K562 (cell line): ENCODE results near the gene UBXN2A. TPM values are rescaled to one million over a fixed set of nuclear protein-coding genes. Genes with fewer than 3 reads are reported as not detected.

Source experiments
- COPS2 ChIP-seq: fragments of 450-650 bp; conservative IDR thresholded peaks from 2 replicates; pipeline ENCODE4 v1.6.1; 2016; ENCODE audit warnings: mild to moderate bottlenecking, moderate library complexity
- KLF6 ChIP-seq: fragments of 250-450 bp; sonication (Bioruptor Pico); IDR thresholded peaks from 2 replicates; pipeline ENCODE4 v1.4.0; 2020; ENCODE audit warnings: mild to moderate bottlenecking, moderate library complexity, borderline replicate concordance
- RBM22 ChIP-seq: fragments of 200-400 bp; formaldehyde crosslinking; IDR thresholded peaks from 2 replicates; pipeline ENCODE4 v1.6.1; 2018; ENCODE audit warnings: low read length, low read depth; ENCODE audit not compliant: poor library complexity, severe bottlenecking
- TCF3 ChIP-seq: sonication (generic); formaldehyde crosslinking; IDR thresholded peaks from 2 replicates; pipeline ENCODE4 v1.4.0; 2020; ENCODE audit warnings: mild to moderate bottlenecking, missing genetic modification reagents
- TOE1 ChIP-seq, 2 experiments: fragments of 450-650 bp in 1 of 2; sonication (generic) in 1 of 2; formaldehyde crosslinking in 1 of 2; IDR thresholded peaks; 2 replicates each; pipeline versions ENCODE4 v1.7.1 to v1.8.0; 2016 to 2022; ENCODE audit warnings: borderline replicate concordance in 2 of 2, mild to moderate bottlenecking in 2 of 2, antibody characterized with exemption in 1 of 2, inconsistent platforms in 1 of 2, low read depth in 1 of 2, missing genetic modification reagents in 1 of 2, moderate library complexity in 1 of 2
- ZNF133 ChIP-seq: fragments of 250-450 bp; sonication (Bioruptor Pico); IDR thresholded peaks from 2 replicates; pipeline ENCODE4 v1.4.0; 2020; ENCODE audit warnings: mild to moderate bottlenecking
- polyA plus RNA-seq, 8 experiments: library from polyadenylated mRNA; depleted of rRNA in 4 of 8; stranded (reverse) in 5 of 8; unstranded in 3 of 8; fragments of >200 nt; fragmentation: Nextera tagmentation in 2 of 8; fragmentation: Illumina TruSeq in 1 of 8; extraction: Ambion mirVana in 2 of 8; extraction: Trizol in 1 of 8; gene quantifications; 2 replicates each; pipeline versions ENCODE4 v1.2.1 to v1.2.3, GENCODE V29; 2011 to 2014; ENCODE audit warnings: inconsistent platforms in 1 of 8, missing spikeins in 1 of 8
- small RNA-seq: library from RNA; depleted of rRNA; stranded (forward); fragments of <200 nt; gene quantifications from one replicate; pipeline ENCODE3, GENCODE V24; 2014
- total RNA-seq, 7 experiments: library from RNA; depleted of rRNA in 6 of 7; stranded (reverse); fragments of >200 nt in 6 of 7; fragmentation: Illumina TruSeq in 2 of 7; extraction: Trizol in 2 of 7; gene quantifications; 2 replicates each; pipeline versions ENCODE4 v1.2.1 to v1.2.3, GENCODE V29; 2011 to 2021; ENCODE audit warnings: low replicate concordance in 1 of 7

The UBXN2A gene
- total and polyA plus RNA-seq, 9 of the 15 experiments (the other 6 are each of a cell fraction or from before 2014, with no cell fraction given) = 3.4 to 25.6 (median 16.0) TPM

- TF ChIP-seq RBM22 (no peak), COPS2 (no peak), TOE1 (IDR thresholded peaks at IDR 0.05; ENCODE audit: borderline replicate concordance) (no peak), TOE1 (CRISPR knock-in tag; IDR thresholded peaks at IDR 0.05; ENCODE audit: borderline replicate concordance, low read depth) (no peak), TCF3 (CRISPR knock-in tag) (no peak), ZNF133 (no peak), KLF6 (CRISPR knock-in tag) (no peak)
Measured at GRCh38 chr2:24052951-24053350, 112.7 kb downstream of the UBXN2A start (continued).

Small RNA genes within 50 kb of the gene (small RNA-seq; reads per million reads assigned to genes)
- gene RN7SL610P (not detected), gene RNU6-370P (not detected)

Other genes with a start within 250 kb of the UBXN2A start
Only the 7 nearest of the 9 such genes appear.
- 10.8 and 11.4 TPM in 2 replicates for gene ATAD2B, start 13.3 kb upstream of the UBXN2A start, total RNA-seq (2014; rRNA removed)
- 21.6 and 22.4 TPM in 2 replicates for gene ATAD2B, start 13.3 kb upstream of the UBXN2A start, total RNA-seq (2014; rRNA removed; fragmentation: Illumina TruSeq; extraction: Trizol)
- 20.6 and 21.6 TPM in 2 replicates for gene ATAD2B, start 13.3 kb upstream of the UBXN2A start, total RNA-seq (2015; rRNA removed; fragmentation: Illumina TruSeq; extraction: Trizol)
- 18.5 and 18.8 TPM in 2 replicates for gene ATAD2B, start 13.3 kb upstream of the UBXN2A start, total RNA-seq (2021)
- gene ATAD2B, start 13.3 kb upstream of the UBXN2A start, polyA plus RNA-seq (2011; rRNA removed) = 11.0 and 11.7 TPM in 2 replicates
- 8.9 and 10.9 TPM in 2 replicates for gene ATAD2B, start 13.3 kb upstream of the UBXN2A start, polyA plus RNA-seq (2014; fragmentation: Illumina TruSeq; extraction: Trizol)
- gene ATAD2B, start 13.3 kb upstream of the UBXN2A start, polyA plus RNA-seq (2014; fragmentation: Nextera tagmentation; extraction: Ambion mirVana) = 1 to 10 TPM; 3.2 to 4.0 TPM
- gene ATAD2B, start 13.3 kb upstream of the UBXN2A start, polyA plus RNA-seq (2014; rRNA removed) = 6.4 and 7.7 TPM in 2 replicates
- gene MFSD2B, start 69.6 kb downstream of the UBXN2A start, total RNA-seq (2014; rRNA removed) = 5.5 and 9.1 TPM in 2 replicates
- gene MFSD2B, start 69.6 kb downstream of the UBXN2A start, total RNA-seq (2014; rRNA removed; fragmentation: Illumina TruSeq; extraction: Trizol) = 5.2 and 6.8 TPM in 2 replicates
- 7.2 and 8.0 TPM in 2 replicates for gene MFSD2B, start 69.6 kb downstream of the UBXN2A start, total RNA-seq (2015; rRNA removed; fragmentation: Illumina TruSeq; extraction: Trizol)
- 10.4 and 10.9 TPM in 2 replicates for gene MFSD2B, start 69.6 kb downstream of the UBXN2A start, total RNA-seq (2021)
- 6.8 and 8.0 TPM in 2 replicates for gene MFSD2B, start 69.6 kb downstream of the UBXN2A start, polyA plus RNA-seq (2011; rRNA removed)
- 10.5 and 10.7 TPM in 2 replicates for gene MFSD2B, start 69.6 kb downstream of the UBXN2A start, polyA plus RNA-seq (2014; fragmentation: Illumina TruSeq; extraction: Trizol)
- gene MFSD2B, start 69.6 kb downstream of the UBXN2A start, polyA plus RNA-seq (2014; fragmentation: Nextera tagmentation; extraction: Ambion mirVana) = 1 to 10 TPM; 2.6 to 3.6 TPM
- 8.4 and 9.9 TPM in 2 replicates for gene MFSD2B, start 69.6 kb downstream of the UBXN2A start, polyA plus RNA-seq (2014; rRNA removed)
- gene WDCP, start 106.9 kb downstream of the UBXN2A start, total RNA-seq (2014; rRNA removed) = 10.1 and 13.2 TPM in 2 replicates
- gene WDCP, start 106.9 kb downstream of the UBXN2A start, total RNA-seq (2014; rRNA removed; fragmentation: Illumina TruSeq; extraction: Trizol) = 21.8 and 23.0 TPM in 2 replicates
- gene WDCP, start 106.9 kb downstream of the UBXN2A start, total RNA-seq (2015; rRNA removed; fragmentation: Illumina TruSeq; extraction: Trizol) = 20.0 and 20.8 TPM in 2 replicates
- 30.4 and 31.0 TPM in 2 replicates for gene WDCP, start 106.9 kb downstream of the UBXN2A start, total RNA-seq (2021)
- 36.2 and 41.4 TPM in 2 replicates for gene WDCP, start 106.9 kb downstream of the UBXN2A start, polyA plus RNA-seq (2011; rRNA removed)
- gene WDCP, start 106.9 kb downstream of the UBXN2A start, polyA plus RNA-seq (2014; fragmentation: Illumina TruSeq; extraction: Trizol) = 18.9 and 24.9 TPM in 2 replicates
- 10 to 100 TPM; 11.9 to 25.1 TPM for gene WDCP, start 106.9 kb downstream of the UBXN2A start, polyA plus RNA-seq (2014; fragmentation: Nextera tagmentation; extraction: Ambion mirVana)
- gene WDCP, start 106.9 kb downstream of the UBXN2A start, polyA plus RNA-seq (2014; rRNA removed) = 14.2 and 16.2 TPM in 2 replicates
- gene FKBP1B, start 109.3 kb downstream of the UBXN2A start, total RNA-seq (2014; rRNA removed) = 1.6 and 2.0 TPM in 2 replicates
- gene FKBP1B, start 109.3 kb downstream of the UBXN2A start, total RNA-seq (2014; rRNA removed; fragmentation: Illumina TruSeq; extraction: Trizol) = 2.4 and 2.8 TPM in 2 replicates
- 1.3 and 1.6 TPM in 2 replicates for gene FKBP1B, start 109.3 kb downstream of the UBXN2A start, total RNA-seq (2015; rRNA removed; fragmentation: Illumina TruSeq; extraction: Trizol)
- 1.6 and 2.4 TPM in 2 replicates for gene FKBP1B, start 109.3 kb downstream of the UBXN2A start, total RNA-seq (2021)
- gene FKBP1B, start 109.3 kb downstream of the UBXN2A start, polyA plus RNA-seq (2011; rRNA removed) = 9.4 and 14.1 TPM in 2 replicates
- gene FKBP1B, start 109.3 kb downstream of the UBXN2A start, polyA plus RNA-seq (2014; fragmentation: Illumina TruSeq; extraction: Trizol) = 2.8 and 2.9 TPM in 2 replicates
- gene FKBP1B, start 109.3 kb downstream of the UBXN2A start, polyA plus RNA-seq (2014; fragmentation: Nextera tagmentation; extraction: Ambion mirVana) = 1 to 10 TPM in 1 of 2 experiments, under 1 TPM in 1; 0.58 to 1.2 TPM
- gene FKBP1B, start 109.3 kb downstream of the UBXN2A start, polyA plus RNA-seq (2014; rRNA removed) = 2.3 and 3.7 TPM in 2 replicates
- gene SF3B6, start 135.9 kb downstream of the UBXN2A start, total RNA-seq (2014; rRNA removed) = 170 and 188 TPM in 2 replicates
- 290 and 295 TPM in 2 replicates for gene SF3B6, start 135.9 kb downstream of the UBXN2A start, total RNA-seq (2014; rRNA removed; fragmentation: Illumina TruSeq; extraction: Trizol)
- 257 and 279 TPM in 2 replicates for gene SF3B6, start 135.9 kb downstream of the UBXN2A start, total RNA-seq (2015; rRNA removed; fragmentation: Illumina TruSeq; extraction: Trizol)
- 146 and 167 TPM in 2 replicates for gene SF3B6, start 135.9 kb downstream of the UBXN2A start, total RNA-seq (2021)
- 341 and 473 TPM in 2 replicates for gene SF3B6, start 135.9 kb downstream of the UBXN2A start, polyA plus RNA-seq (2011; rRNA removed)
- 255 and 293 TPM in 2 replicates for gene SF3B6, start 135.9 kb downstream of the UBXN2A start, polyA plus RNA-seq (2014; fragmentation: Illumina TruSeq; extraction: Trizol)
- gene SF3B6, start 135.9 kb downstream of the UBXN2A start, polyA plus RNA-seq (2014; fragmentation: Nextera tagmentation; extraction: Ambion mirVana) = 100 to 1,000 TPM; 535 to 591 TPM
- gene SF3B6, start 135.9 kb downstream of the UBXN2A start, polyA plus RNA-seq (2014; rRNA removed) = 378 and 407 TPM in 2 replicates
- 7.8 and 8.1 TPM in 2 replicates for gene TP53I3, start 144.4 kb downstream of the UBXN2A start, total RNA-seq (2014; rRNA removed)
- gene TP53I3, start 144.4 kb downstream of the UBXN2A start, total RNA-seq (2014; rRNA removed; fragmentation: Illumina TruSeq; extraction: Trizol) = 3.3 and 3.9 TPM in 2 replicates
- gene TP53I3, start 144.4 kb downstream of the UBXN2A start, total RNA-seq (2015; rRNA removed; fragmentation: Illumina TruSeq; extraction: Trizol) = 5.6 and 6.1 TPM in 2 replicates
- 6.1 and 8.2 TPM in 2 replicates for gene TP53I3, start 144.4 kb downstream of the UBXN2A start, total RNA-seq (2021)
- gene TP53I3, start 144.4 kb downstream of the UBXN2A start, polyA plus RNA-seq (2011; rRNA removed) = 4.2 and 4.6 TPM in 2 replicates
- gene TP53I3, start 144.4 kb downstream of the UBXN2A start, polyA plus RNA-seq (2014; fragmentation: Illumina TruSeq; extraction: Trizol) = 4.8 and 5.7 TPM in 2 replicates
- 1 to 10 TPM in 1 of 2 experiments, under 1 TPM in 1; 0.65 to 1.3 TPM for gene TP53I3, start 144.4 kb downstream of the UBXN2A start, polyA plus RNA-seq (2014; fragmentation: Nextera tagmentation; extraction: Ambion mirVana)
- gene TP53I3, start 144.4 kb downstream of the UBXN2A start, polyA plus RNA-seq (2014; rRNA removed) = 9.5 and 10.3 TPM in 2 replicates
- 0.45 and 0.65 TPM in 2 replicates for gene PFN4, start 182.9 kb downstream of the UBXN2A start, total RNA-seq (2014; rRNA removed)
- gene PFN4, start 182.9 kb downstream of the UBXN2A start, total RNA-seq (2014; rRNA removed; fragmentation: Illumina TruSeq; extraction: Trizol) = 0.51 and 0.73 TPM in 2 replicates
- gene PFN4, start 182.9 kb downstream of the UBXN2A start, total RNA-seq (2015; rRNA removed; fragmentation: Illumina TruSeq; extraction: Trizol) = 0.41 and 0.54 TPM in 2 replicates
- gene PFN4, start 182.9 kb downstream of the UBXN2A start, total RNA-seq (2021) = 0.16 and 0.56 TPM in 2 replicates
- gene PFN4, start 182.9 kb downstream of the UBXN2A start, polyA plus RNA-seq (2011; rRNA removed) = 0.26 TPM in 1 of 2 replicates, not detected in the other
- 0.31 TPM in 1 of 2 replicates, not detected in the other for gene PFN4, start 182.9 kb downstream of the UBXN2A start, polyA plus RNA-seq (2014; fragmentation: Illumina TruSeq; extraction: Trizol)
- gene PFN4, start 182.9 kb downstream of the UBXN2A start, polyA plus RNA-seq (2014; fragmentation: Nextera tagmentation; extraction: Ambion mirVana) = under 1 TPM; 0.07 to 0.15 TPM
- not detected in 2 replicates for gene PFN4, start 182.9 kb downstream of the UBXN2A start, polyA plus RNA-seq (2014; rRNA removed)